HCT116 (cell line): ENCODE results near the gene BBX. TPM values are rescaled to one million over a fixed set of nuclear protein-coding genes. Genes with fewer than 3 reads are reported as not detected.

Experiments used
- ATAC-seq: fragments of 200-7000 bp; cut with Tn5 transposase; 2 replicates; pipeline ENCODE4 v1.9.1; 2020; ENCODE audit warnings: mild to moderate bottlenecking, moderate library complexity
- BruUV-seq: library from RNA; stranded (reverse); fragments of 400-500 nt; replicated peaks from 2 replicates; lab custom pipeline; 2021; lab: Mats Ljungman, UMichigan
- CTCF ChIA-PET: fragments of 300-600 bp; sonication (Branson Sonifier 250); formaldehyde crosslinking; loops from one replicate; lab custom pipeline; 2021; ENCODE audit warnings: antibody characterized with exemption; lab: Charles Lee
- POLR2A ChIA-PET: fragments of 300-600, 350-600 bp; sonication (Branson Sonifier 250); formaldehyde crosslinking; loops from one replicate; lab custom pipeline; 2021; ENCODE audit warnings: antibody characterized with exemption; lab: Charles Lee
- RAD21 ChIA-PET, 2 experiments: fragments of 300-600 bp; sonication (Branson Sonifier 250); formaldehyde crosslinking; loops; one replicate each; lab custom pipeline; 2023; ENCODE audit warnings: low total read pairs in 2 of 2; ENCODE audit not compliant: uncharacterized antibody in 2 of 2, unreplicated experiment in 2 of 2, low non-redundant PET in 1 of 2; lab: Charles Lee
- DNase-seq: peaks from one replicate; pipeline ENCODE4 v3.0.0-alpha.2; 2010; ENCODE audit warnings: low read depth, low spot score
- H2AFZ ChIP-seq: fragments of 200-600 bp; shearing (Covaris generic), sonication (generic); 2 replicates; pipeline ENCODE4 v1.6.1; 2017; ENCODE audit warnings: low read depth, mixed run types, mixed read lengths, antibody characterized with exemption, low read length; ENCODE audit not compliant: poor library complexity, severe bottlenecking
- H3K27ac ChIP-seq: 2 replicates; pipeline ENCODE4 v1.5.1; 2012; ENCODE audit warnings: low read depth, low read length
- H3K27me3 ChIP-seq: fragments of 200-600 bp; sonication (generic); 2 replicates; pipeline ENCODE4 v1.6.1; 2016; ENCODE audit warnings: mixed run types, low read length, mixed read lengths; ENCODE audit not compliant: insufficient read depth
- H3K36me3 ChIP-seq, 2 experiments: fragments of 200-500 bp in 1 of 2; fragments of 200-600 bp in 1 of 2; sonication (Bioruptor generic) in 1 of 2; sonication (generic) in 1 of 2; 2 replicates each; pipeline versions ENCODE4 v1.5.1 to v1.6.1; 2014 to 2016; ENCODE audit warnings: low read length in 2 of 2, inconsistent platforms in 1 of 2, mixed read lengths in 1 of 2, mixed run types in 1 of 2; ENCODE audit not compliant: insufficient read depth in 2 of 2, control insufficient read depth in 1 of 2
- H3K4me1 ChIP-seq, 2 experiments: fragments of 200-600 bp in 1 of 2; sonication (generic) in 1 of 2; 2 replicates each; pipeline versions ENCODE4 v1.5.1 to v1.6.1; 2012 to 2017; ENCODE audit warnings: low read length in 2 of 2, inconsistent platforms in 1 of 2, mild to moderate bottlenecking in 1 of 2, mixed read lengths in 1 of 2, mixed run types in 1 of 2, moderate library complexity in 1 of 2; ENCODE audit not compliant: insufficient read depth in 2 of 2, control insufficient read depth in 1 of 2
- H3K4me2 ChIP-seq: fragments of 200-600 bp; sonication (generic); 2 replicates; pipeline ENCODE4 v1.6.1; 2017; ENCODE audit warnings: mixed run types, low read length, mixed read lengths
- H3K4me3 ChIP-seq, 2 experiments: fragments of 200-600 bp in 1 of 2; sonication (generic) in 1 of 2; replicated peaks in 1 of 2; 2 replicates each; pipeline ENCODE4 v1.5.1; 2011 to 2016; ENCODE audit warnings: low read length in 2 of 2, control low read depth in 1 of 2, low read depth in 1 of 2, mild to moderate bottlenecking in 1 of 2, mixed read lengths in 1 of 2, mixed run types in 1 of 2
- H3K79me2 ChIP-seq: fragments of 200-600 bp; sonication (generic); 2 replicates; pipeline ENCODE4 v1.6.1; 2017; ENCODE audit warnings: mild to moderate bottlenecking, mixed run types, low read length, moderate library complexity, mixed read lengths; ENCODE audit not compliant: insufficient read depth
- H3K9ac ChIP-seq: fragments of 200-600 bp; sonication (generic); 2 replicates; pipeline ENCODE4 v1.6.1; 2016; ENCODE audit warnings: low read length, mixed read lengths
- H3K9me2 ChIP-seq: fragments of 200-600 bp; sonication (generic), shearing (Covaris generic); 2 replicates; pipeline ENCODE4 v1.6.1; 2017; ENCODE audit warnings: mixed run types, mild to moderate bottlenecking, moderate library complexity; ENCODE audit not compliant: insufficient read depth
- H3K9me3 ChIP-seq, 2 experiments: fragments of 200-500 bp in 1 of 2; fragments of 200-600 bp in 1 of 2; sonication (Bioruptor generic) in 1 of 2; sonication (generic) in 1 of 2; 2 replicates each; pipeline ENCODE4 v1.6.1; 2014 to 2017; ENCODE audit warnings: low read length in 2 of 2, mixed read lengths in 2 of 2, inconsistent platforms in 1 of 2, low read depth in 1 of 2, mild to moderate bottlenecking in 1 of 2, mixed run types in 1 of 2, moderate library complexity in 1 of 2; ENCODE audit not compliant: control insufficient read depth in 1 of 2, insufficient read depth in 1 of 2
- H4K20me1 ChIP-seq: fragments of 200-600 bp; sonication (generic), shearing (Covaris generic); 2 replicates; pipeline ENCODE4 v1.6.1; 2017; ENCODE audit warnings: mixed run types, mild to moderate bottlenecking, moderate library complexity; ENCODE audit not compliant: insufficient read depth
- ATF3 ChIP-seq: IDR thresholded peaks from 2 replicates; pipeline ENCODE4 v1.6.1; 2012
- CBX3 ChIP-seq: IDR thresholded peaks from 2 replicates; pipeline ENCODE4 v1.6.1; 2012; ENCODE audit warnings: low read depth
- CEBPB ChIP-seq: IDR thresholded peaks from 2 replicates; pipeline ENCODE4 v1.6.1; 2012; ENCODE audit warnings: low read depth
- EZH2 ChIP-seq: fragments of 200-600 bp; sonication (generic); IDR thresholded peaks from 2 replicates; pipeline ENCODE4 v1.6.1; 2017; ENCODE audit warnings: antibody characterized with exemption, mixed run types
- EZH2phosphoT487 ChIP-seq: fragments of 200-600 bp; IDR thresholded peaks from 2 replicates; pipeline ENCODE4 v1.6.1; 2018; ENCODE audit warnings: antibody characterized with exemption, borderline replicate concordance
- MAX ChIP-seq: IDR thresholded peaks from 2 replicates; pipeline ENCODE4 v1.6.1; 2012
- POLR2A ChIP-seq: IDR thresholded peaks from 2 replicates; pipeline ENCODE4 v1.7.0; 2011; ENCODE audit warnings: borderline replicate concordance; ENCODE audit not compliant: insufficient read depth, insufficient read length; ENCODE audit errors: extremely low read depth
- POLR2AphosphoS5 ChIP-seq: IDR thresholded peaks from 2 replicates; pipeline ENCODE4 v1.6.1; 2011; ENCODE audit warnings: mild to moderate bottlenecking, low read depth, low read length, moderate library complexity
- RAD21 ChIP-seq: IDR thresholded peaks from 2 replicates; pipeline ENCODE4 v1.6.1; 2012; ENCODE audit warnings: low read depth, mild to moderate bottlenecking
- REST ChIP-seq: IDR thresholded peaks from 2 replicates; pipeline ENCODE4 v1.6.1; 2012; ENCODE audit warnings: low read depth
- ZBTB33 ChIP-seq: IDR thresholded peaks from 2 replicates; pipeline ENCODE4 v1.6.1; 2011; ENCODE audit warnings: mild to moderate bottlenecking, low read length, moderate library complexity; ENCODE audit not compliant: insufficient replicate concordance; ENCODE audit errors: extremely low read depth
- ZFX ChIP-seq: fragments of 450-650 bp; IDR thresholded peaks from 2 replicates; pipeline ENCODE4 v1.6.1; 2017
- ZNF274 ChIP-seq: fragments of 200-500 bp; sonication (Bioruptor generic); IDR thresholded peaks from 2 replicates; pipeline ENCODE4 v1.6.1; 2014; ENCODE audit warnings: mild to moderate bottlenecking, low read depth, low read length, inconsistent platforms
- intact Hi-C: fragments of 100-400 bp; cut with micrococcal nuclease; formaldehyde crosslinking; loops from 2 replicates; pipeline ENCODE4 v1.10.0; 2022
- total RNA-seq: library from RNA; stranded (reverse); gene quantifications from one replicate; pipeline ENCODE4 v1.2.1, GENCODE V29; 2021; ENCODE audit not compliant: unreplicated experiment

The BBX gene
- total RNA-seq, 1 experiment from 2014 or later, result 55.6 TPM

GRCh38 chr3:107540857-107541256, 18.1 kb downstream of the BBX start:
- ChIA-PET POLR2A (no interaction called here), RAD21 (no interaction called here), CTCF (no interaction called here)
- no peak for DNase-seq
- intact Hi-C loops, result no loop called here
- Histone ChIP-seq H3K9ac (no peak overlapping the region), H3K9me2 (no peaks in the 10 kb centered on the region), H3K36me3 (no peaks in the 10 kb centered on the region; a peak in 1 of 4 replicates), H3K79me2 (peaks cover 23% of the 10 kb centered on the region), H3K4me3 (no peak overlapping the region), H2AFZ (no peak overlapping the region), H4K20me1 (no peaks in the 10 kb centered on the region), H3K4me1 (no peaks in the 10 kb centered on the region), H3K4me2 (no peak overlapping the region), H3K27me3 (no peaks in the 10 kb centered on the region), H3K9me3 (no peaks in the 10 kb centered on the region), H3K27ac (no peak overlapping the region)
- no TSS peak for BruUV-seq
- TF ChIP-seq EZH2, result no peak
- no peak for TF ChIP-seq ZFX
- TF ChIP-seq ZNF274, result no peak
- TF ChIP-seq MAX, result no peak
- ATAC-seq, result no peak

GRCh38 chr3:107542665-107543064, 19.9 kb downstream of the BBX start:
- no peaks in the 10 kb centered on the region for H3K9me3 ChIP-seq
- CTCF ChIA-PET, result interaction anchor here (0.7 to 1.2 kb wide), 2 partner anchors 267 to 306 kb away, joined by 4 to 7 read pairs; no protein-coding TSS in a partner anchor
- H3K79me2 ChIP-seq, result peaks cover 24% of the 10 kb centered on the region
- DNase-seq, result no peak
- intact Hi-C loops, result loop anchor here (1.0 to 2.0 kb wide), 2 partner anchors 271 to 306 kb away; no protein-coding TSS in a partner anchor
- ATAC-seq, result no peak
- no peak overlapping the region for H3K9ac ChIP-seq
- no peaks in the 10 kb centered on the region for H4K20me1 ChIP-seq
- H3K27ac ChIP-seq, result no peak overlapping the region
- H3K4me2 ChIP-seq, result no peak overlapping the region
- no peak overlapping the region for H3K4me3 ChIP-seq
- BruUV-seq, result no TSS peak
- no peak overlapping the region for H2AFZ ChIP-seq
- RAD21 ChIA-PET, result no interaction called here
- H3K27me3 ChIP-seq, result no peaks in the 10 kb centered on the region
- POLR2A ChIA-PET, result no interaction called here
- H3K36me3 ChIP-seq, result no peaks in the 10 kb centered on the region; a peak in 1 of 4 replicates
- H3K4me1 ChIP-seq, result no peaks in the 10 kb centered on the region
- H3K9me2 ChIP-seq, result no peaks in the 10 kb centered on the region
- TF ChIP-seq POLR2AphosphoS5 (no peak), ZBTB33 (no peak), CBX3 (no peak), POLR2A (no peak), REST (no peak), EZH2phosphoT487 (no peak), RAD21 (no peak), ATF3 (no peak), CEBPB (no peak)
